ENCODE results near the gene TENM4.

DNA sequence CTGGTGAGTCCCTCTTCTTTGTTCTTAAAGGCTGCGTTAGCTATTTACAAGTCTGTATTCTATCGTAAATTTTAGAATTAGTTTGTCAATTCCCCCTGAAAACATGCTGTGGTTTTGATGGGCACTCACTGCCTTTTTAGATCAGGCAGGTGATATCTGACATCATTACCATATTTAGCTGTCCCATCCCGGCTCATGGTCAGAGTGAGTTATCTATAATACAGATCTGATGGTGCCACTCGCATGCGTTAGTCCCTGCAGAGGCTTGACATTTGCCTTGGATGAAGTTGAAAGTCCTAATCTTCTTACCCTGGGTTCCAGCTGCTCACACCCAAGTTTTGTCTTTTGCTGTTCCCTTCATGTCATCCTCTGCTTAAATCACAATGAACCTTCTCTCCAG lies 715.6 kb downstream of the TENM4 start:
- TF ChIP-seq, protein P1, sequence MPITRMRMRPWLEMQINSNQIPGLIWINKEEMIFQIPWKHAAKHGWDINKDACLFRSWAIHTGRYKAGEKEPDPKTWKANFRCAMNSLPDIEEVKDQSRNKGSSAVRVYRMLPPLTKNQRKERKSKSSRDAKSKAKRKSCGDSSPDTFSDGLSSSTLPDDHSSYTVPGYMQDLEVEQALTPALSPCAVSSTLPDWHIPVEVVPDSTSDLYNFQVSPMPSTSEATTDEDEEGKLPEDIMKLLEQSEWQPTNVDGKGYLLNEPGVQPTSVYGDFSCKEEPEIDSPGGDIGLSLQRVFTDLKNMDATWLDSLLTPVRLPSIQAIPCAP (CRISPR knock-in tag; IDR thresholded peaks at IDR 0.05) = no peak
- TF ChIP-seq, protein P2, sequence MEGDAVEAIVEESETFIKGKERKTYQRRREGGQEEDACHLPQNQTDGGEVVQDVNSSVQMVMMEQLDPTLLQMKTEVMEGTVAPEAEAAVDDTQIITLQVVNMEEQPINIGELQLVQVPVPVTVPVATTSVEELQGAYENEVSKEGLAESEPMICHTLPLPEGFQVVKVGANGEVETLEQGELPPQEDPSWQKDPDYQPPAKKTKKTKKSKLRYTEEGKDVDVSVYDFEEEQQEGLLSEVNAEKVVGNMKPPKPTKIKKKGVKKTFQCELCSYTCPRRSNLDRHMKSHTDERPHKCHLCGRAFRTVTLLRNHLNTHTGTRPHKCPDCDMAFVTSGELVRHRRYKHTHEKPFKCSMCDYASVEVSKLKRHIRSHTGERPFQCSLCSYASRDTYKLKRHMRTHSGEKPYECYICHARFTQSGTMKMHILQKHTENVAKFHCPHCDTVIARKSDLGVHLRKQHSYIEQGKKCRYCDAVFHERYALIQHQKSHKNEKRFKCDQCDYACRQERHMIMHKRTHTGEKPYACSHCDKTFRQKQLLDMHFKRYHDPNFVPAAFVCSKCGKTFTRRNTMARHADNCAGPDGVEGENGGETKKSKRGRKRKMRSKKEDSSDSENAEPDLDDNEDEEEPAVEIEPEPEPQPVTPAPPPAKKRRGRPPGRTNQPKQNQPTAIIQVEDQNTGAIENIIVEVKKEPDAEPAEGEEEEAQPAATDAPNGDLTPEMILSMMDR (IDR thresholded peaks at IDR 0.05) = no peak
- TF ChIP-seq, protein P3, sequence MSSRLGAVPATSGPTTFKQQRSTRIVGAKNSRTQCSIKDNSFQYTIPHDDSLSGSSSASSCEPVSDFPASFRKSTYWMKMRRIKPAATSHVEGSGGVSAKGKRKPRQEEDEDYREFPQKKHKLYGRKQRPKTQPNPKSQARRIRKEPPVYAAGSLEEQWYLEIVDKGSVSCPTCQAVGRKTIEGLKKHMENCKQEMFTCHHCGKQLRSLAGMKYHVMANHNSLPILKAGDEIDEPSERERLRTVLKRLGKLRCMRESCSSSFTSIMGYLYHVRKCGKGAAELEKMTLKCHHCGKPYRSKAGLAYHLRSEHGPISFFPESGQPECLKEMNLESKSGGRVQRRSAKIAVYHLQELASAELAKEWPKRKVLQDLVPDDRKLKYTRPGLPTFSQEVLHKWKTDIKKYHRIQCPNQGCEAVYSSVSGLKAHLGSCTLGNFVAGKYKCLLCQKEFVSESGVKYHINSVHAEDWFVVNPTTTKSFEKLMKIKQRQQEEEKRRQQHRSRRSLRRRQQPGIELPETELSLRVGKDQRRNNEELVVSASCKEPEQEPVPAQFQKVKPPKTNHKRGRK (CRISPR knock-in tag; IDR thresholded peaks at IDR 0.05; ENCODE audit: borderline replicate concordance) = no peak
- TF ChIP-seq FOXJ3 (CRISPR knock-in tag; IDR thresholded peaks at IDR 0.05; ENCODE audit: borderline replicate concordance) (no peak), SP1 (CRISPR knock-in tag; conservative IDR thresholded peaks at IDR 0.05) (no peak), FOXK1 (CRISPR knock-in tag; IDR thresholded peaks at IDR 0.05) (no peak), TP53 (CRISPR knock-in tag; IDR thresholded peaks at IDR 0.05) (no peak), CREB1 (CRISPR knock-in tag; IDR thresholded peaks at IDR 0.05) (no peak), JUN (CRISPR knock-in tag; IDR thresholded peaks at IDR 0.05) (no peak)
- TF ChIP-seq, protein P4, sequence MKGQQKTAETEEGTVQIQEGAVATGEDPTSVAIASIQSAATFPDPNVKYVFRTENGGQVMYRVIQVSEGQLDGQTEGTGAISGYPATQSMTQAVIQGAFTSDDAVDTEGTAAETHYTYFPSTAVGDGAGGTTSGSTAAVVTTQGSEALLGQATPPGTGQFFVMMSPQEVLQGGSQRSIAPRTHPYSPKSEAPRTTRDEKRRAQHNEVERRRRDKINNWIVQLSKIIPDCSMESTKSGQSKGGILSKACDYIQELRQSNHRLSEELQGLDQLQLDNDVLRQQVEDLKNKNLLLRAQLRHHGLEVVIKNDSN (CRISPR knock-in tag; IDR thresholded peaks at IDR 0.05) = no peak
- TF ChIP-seq, protein P5, sequence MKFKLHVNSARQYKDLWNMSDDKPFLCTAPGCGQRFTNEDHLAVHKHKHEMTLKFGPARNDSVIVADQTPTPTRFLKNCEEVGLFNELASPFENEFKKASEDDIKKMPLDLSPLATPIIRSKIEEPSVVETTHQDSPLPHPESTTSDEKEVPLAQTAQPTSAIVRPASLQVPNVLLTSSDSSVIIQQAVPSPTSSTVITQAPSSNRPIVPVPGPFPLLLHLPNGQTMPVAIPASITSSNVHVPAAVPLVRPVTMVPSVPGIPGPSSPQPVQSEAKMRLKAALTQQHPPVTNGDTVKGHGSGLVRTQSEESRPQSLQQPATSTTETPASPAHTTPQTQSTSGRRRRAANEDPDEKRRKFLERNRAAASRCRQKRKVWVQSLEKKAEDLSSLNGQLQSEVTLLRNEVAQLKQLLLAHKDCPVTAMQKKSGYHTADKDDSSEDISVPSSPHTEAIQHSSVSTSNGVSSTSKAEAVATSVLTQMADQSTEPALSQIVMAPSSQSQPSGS (CRISPR knock-in tag; IDR thresholded peaks at IDR 0.05; ENCODE audit: borderline replicate concordance, low read depth) = no peak
- TF ChIP-seq, protein P6, sequence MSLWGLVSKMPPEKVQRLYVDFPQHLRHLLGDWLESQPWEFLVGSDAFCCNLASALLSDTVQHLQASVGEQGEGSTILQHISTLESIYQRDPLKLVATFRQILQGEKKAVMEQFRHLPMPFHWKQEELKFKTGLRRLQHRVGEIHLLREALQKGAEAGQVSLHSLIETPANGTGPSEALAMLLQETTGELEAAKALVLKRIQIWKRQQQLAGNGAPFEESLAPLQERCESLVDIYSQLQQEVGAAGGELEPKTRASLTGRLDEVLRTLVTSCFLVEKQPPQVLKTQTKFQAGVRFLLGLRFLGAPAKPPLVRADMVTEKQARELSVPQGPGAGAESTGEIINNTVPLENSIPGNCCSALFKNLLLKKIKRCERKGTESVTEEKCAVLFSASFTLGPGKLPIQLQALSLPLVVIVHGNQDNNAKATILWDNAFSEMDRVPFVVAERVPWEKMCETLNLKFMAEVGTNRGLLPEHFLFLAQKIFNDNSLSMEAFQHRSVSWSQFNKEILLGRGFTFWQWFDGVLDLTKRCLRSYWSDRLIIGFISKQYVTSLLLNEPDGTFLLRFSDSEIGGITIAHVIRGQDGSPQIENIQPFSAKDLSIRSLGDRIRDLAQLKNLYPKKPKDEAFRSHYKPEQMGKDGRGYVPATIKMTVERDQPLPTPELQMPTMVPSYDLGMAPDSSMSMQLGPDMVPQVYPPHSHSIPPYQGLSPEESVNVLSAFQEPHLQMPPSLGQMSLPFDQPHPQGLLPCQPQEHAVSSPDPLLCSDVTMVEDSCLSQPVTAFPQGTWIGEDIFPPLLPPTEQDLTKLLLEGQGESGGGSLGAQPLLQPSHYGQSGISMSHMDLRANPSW (CRISPR knock-in tag; conservative IDR thresholded peaks at IDR 0.05; ENCODE audit: low read depth) = no peak
- TF ChIP-seq, protein P7, sequence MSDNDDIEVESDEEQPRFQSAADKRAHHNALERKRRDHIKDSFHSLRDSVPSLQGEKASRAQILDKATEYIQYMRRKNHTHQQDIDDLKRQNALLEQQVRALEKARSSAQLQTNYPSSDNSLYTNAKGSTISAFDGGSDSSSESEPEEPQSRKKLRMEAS (CRISPR knock-in tag; IDR thresholded peaks at IDR 0.05) = no peak

Measured in WTC11 (cell line).